OCI-LY3 (cell line): Measurements from ENCODE around the gene FAM53B.

ENCODE experiments used
- CTCF ChIP-seq: fragments of 200-600, 300-600 bp; sonication (generic); IDR thresholded peaks from 2 replicates; pipeline ENCODE4 v1.5.1; 2014; ENCODE audit warnings: antibody characterized with exemption, low read length, low read depth
- EZH2phosphoT487 ChIP-seq: fragments of 200-600 bp; shearing (Covaris generic); IDR thresholded peaks from 2 replicates; pipeline ENCODE4 v1.6.1; 2018; ENCODE audit warnings: antibody characterized with exemption, mixed run types, low read depth

- TF ChIP-seq CTCF (no peak), EZH2phosphoT487 (no peak)
Measured at GRCh38 chr10:124604214-124605000, 139.8 kb downstream of the FAM53B start.
